Embryonic facial prominence (tissue), 1 donor: ENCODE results near the gene SLC39A11.
"Not testable (repeated sequence)": the region's sequence is repeated elsewhere in the genome, so short reads cannot be mapped to it uniquely, and the experiment has no call there.

ENCODE experiments used
- DNase-seq: peaks from one replicate; pipeline ENCODE4 v3.0.0-alpha.2; 2016; ENCODE audit errors: extremely low spot score

Gene SLC39A11

GRCh38 chr17:73107191-73107590 is 14.7 kb upstream of the SLC39A11 start:
- no peak for DNase-seq

- DNase-seq, result no peak
These were observed 12.9 kb upstream of the SLC39A11 start for GRCh38 chr17:73105431-73105830.

- no peak for DNase-seq
These were observed 12.0 kb upstream of the SLC39A11 start for GRCh38 chr17:73104450-73104849.

GRCh38 chr17:73103641-73104335 is 11.3 kb upstream of the SLC39A11 start:
- no peak for DNase-seq

GRCh38 chr17:73101031-73101430 is 8.5 kb upstream of the SLC39A11 start:
- DNase-seq, result no peak

- no peak for DNase-seq
These were observed 7.9 kb upstream of the SLC39A11 start for GRCh38 chr17:73100363-73100762.

GRCh38 chr17:73099511-73099910 is 7.0 kb upstream of the SLC39A11 start:
- DNase-seq, result no peak

GRCh38 chr17:73098919-73099318 is 6.4 kb upstream of the SLC39A11 start:
- no peak for DNase-seq

- not testable (repeated sequence) for DNase-seq
These were observed 5.7 kb upstream of the SLC39A11 start for GRCh38 chr17:73097973-73098765.

- DNase-seq, result no peak
These were observed 4.4 kb upstream of the SLC39A11 start for GRCh38 chr17:73096866-73097265.

GRCh38 chr17:73096211-73096610 is 3.7 kb upstream of the SLC39A11 start:
- DNase-seq, result no peak

GRCh38 chr17:73093286-73093685 is 798 bp upstream of the SLC39A11 start:
- no peak for DNase-seq

- DNase-seq, result no peak
These were observed 542 bp downstream of the SLC39A11 start for GRCh38 chr17:73091770-73092522.

- DNase-seq, result no peak
These were observed 1.1 kb downstream of the SLC39A11 start for GRCh38 chr17:73091410-73091769.

- no peak for DNase-seq
These were observed 1.9 kb downstream of the SLC39A11 start for GRCh38 chr17:73090396-73091202.

GRCh38 chr17:73089322-73090317 is 2.9 kb downstream of the SLC39A11 start:
- no peak for DNase-seq

- DNase-seq, result no peak
These were observed 3.9 kb downstream of the SLC39A11 start for GRCh38 chr17:73088561-73088960.

- no peak for DNase-seq
These were observed 9.1 kb downstream of the SLC39A11 start for GRCh38 chr17:73083432-73083831.

- DNase-seq, result no peak
These were observed 17.9 kb downstream of the SLC39A11 start for GRCh38 chr17:73074566-73074965.

GRCh38 chr17:73072219-73072962 is 20.1 kb downstream of the SLC39A11 start:
- DNase-seq, result no peak
